ENCODE data around the gene GARIN5A. TPM values are rescaled to one million over a fixed set of nuclear protein-coding genes. Genes with fewer than 3 reads are reported as not detected.
A peak's percentile ranks its signal among the peaks of the same experiment; 100 is the strongest.

The GARIN5A gene
- total and polyA plus RNA-seq, 9 of the 15 experiments (the other 6 are each of a cell fraction or from before 2014, with no cell fraction given), result 0.10 to 0.82 (median 0.23) TPM; not detected in 2

DNA sequence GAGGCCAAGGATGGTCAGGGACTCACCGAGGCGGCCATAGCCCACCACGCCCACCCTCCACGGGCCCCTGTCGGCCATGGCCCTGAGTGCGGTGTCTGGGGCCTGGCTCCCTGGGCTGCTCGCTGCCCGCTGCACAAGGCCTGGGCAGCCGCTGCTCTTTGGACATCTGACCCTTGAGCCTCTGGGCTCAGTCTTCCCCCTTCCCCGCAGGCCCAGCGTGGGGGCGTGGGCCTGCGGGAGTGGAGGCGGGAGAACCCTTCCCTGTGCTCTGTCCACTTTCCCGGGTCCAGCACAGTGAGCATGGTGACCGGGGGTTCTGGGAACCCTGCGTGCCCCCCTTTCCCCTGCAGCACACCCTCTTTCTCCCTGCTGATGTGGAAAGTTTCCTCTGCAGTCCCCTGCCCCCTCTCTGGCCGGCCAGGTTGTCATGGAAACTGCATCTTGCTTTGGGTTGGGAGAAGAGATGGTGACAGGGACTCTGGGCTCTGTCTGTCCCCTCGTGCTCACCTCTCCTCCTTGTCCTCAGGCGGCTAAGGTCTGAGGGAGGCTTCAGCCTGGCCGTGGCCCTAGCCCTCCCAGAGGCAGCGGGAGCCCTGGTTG, 37.2 kb upstream of the GARIN5A start, which contains the start of gene ASPDH:
Gene ASPDH (minus strand): TSS at position 168 of the 600 bp plus-strand sequence. CDS start 90 bp downstream, at position 78.
- CTCF ChIA-PET (ENCODE audit: low intra/inter-chr PET ratio), result no interaction called here
- TF ChIP-seq, protein P1, sequence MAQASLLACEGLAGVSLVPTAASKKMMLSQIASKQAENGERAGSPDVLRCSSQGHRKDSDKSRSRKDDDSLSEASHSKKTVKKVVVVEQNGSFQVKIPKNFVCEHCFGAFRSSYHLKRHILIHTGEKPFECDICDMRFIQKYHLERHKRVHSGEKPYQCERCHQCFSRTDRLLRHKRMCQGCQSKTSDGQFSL (CRISPR knock-in tag; IDR thresholded peaks at IDR 0.05), result 0 out of 2 replicates have a peak, but pooled peaks have one; percentile 6
- TF ChIP-seq, protein P1 (tag; IDR thresholded peaks at IDR 0.05), result no peak
- no peak for TF ChIP-seq CBX3 (IDR thresholded peaks at IDR 0.05; ENCODE audit: borderline replicate concordance in 1 of 2, low read length in 2 of 2)
- TF ChIP-seq, protein P2, sequence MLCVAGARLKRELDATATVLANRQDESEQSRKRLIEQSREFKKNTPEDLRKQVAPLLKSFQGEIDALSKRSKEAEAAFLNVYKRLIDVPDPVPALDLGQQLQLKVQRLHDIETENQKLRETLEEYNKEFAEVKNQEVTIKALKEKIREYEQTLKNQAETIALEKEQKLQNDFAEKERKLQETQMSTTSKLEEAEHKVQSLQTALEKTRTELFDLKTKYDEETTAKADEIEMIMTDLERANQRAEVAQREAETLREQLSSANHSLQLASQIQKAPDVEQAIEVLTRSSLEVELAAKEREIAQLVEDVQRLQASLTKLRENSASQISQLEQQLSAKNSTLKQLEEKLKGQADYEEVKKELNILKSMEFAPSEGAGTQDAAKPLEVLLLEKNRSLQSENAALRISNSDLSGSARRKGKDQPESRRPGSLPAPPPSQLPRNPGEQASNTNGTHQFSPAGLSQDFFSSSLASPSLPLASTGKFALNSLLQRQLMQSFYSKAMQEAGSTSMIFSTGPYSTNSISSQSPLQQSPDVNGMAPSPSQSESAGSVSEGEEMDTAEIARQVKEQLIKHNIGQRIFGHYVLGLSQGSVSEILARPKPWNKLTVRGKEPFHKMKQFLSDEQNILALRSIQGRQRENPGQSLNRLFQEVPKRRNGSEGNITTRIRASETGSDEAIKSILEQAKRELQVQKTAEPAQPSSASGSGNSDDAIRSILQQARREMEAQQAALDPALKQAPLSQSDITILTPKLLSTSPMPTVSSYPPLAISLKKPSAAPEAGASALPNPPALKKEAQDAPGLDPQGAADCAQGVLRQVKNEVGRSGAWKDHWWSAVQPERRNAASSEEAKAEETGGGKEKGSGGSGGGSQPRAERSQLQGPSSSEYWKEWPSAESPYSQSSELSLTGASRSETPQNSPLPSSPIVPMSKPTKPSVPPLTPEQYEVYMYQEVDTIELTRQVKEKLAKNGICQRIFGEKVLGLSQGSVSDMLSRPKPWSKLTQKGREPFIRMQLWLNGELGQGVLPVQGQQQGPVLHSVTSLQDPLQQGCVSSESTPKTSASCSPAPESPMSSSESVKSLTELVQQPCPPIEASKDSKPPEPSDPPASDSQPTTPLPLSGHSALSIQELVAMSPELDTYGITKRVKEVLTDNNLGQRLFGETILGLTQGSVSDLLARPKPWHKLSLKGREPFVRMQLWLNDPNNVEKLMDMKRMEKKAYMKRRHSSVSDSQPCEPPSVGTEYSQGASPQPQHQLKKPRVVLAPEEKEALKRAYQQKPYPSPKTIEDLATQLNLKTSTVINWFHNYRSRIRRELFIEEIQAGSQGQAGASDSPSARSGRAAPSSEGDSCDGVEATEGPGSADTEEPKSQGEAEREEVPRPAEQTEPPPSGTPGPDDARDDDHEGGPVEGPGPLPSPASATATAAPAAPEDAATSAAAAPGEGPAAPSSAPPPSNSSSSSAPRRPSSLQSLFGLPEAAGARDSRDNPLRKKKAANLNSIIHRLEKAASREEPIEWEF (CRISPR knock-in tag; IDR thresholded peaks at IDR 0.05), result no peak
- 0 out of 2 replicates have a peak, but pooled peaks have one; percentile 19 for TF ChIP-seq ZBTB7A (IDR thresholded peaks at IDR 0.05; ENCODE audit: borderline replicate concordance, control insufficient read depth, low read depth, low read length)
- TF ChIP-seq KDM1A (IDR thresholded peaks at IDR 0.05), result peak in 1 of 2 experiments; percentile 29; a peak in 1 of 4 replicates
- TF ChIP-seq FIP1L1 (IDR thresholded peaks at IDR 0.05; ENCODE audit: low read depth, low read length, poor library complexity, severe bottlenecking), result peak; percentile 24
- TF ChIP-seq, protein P3, sequence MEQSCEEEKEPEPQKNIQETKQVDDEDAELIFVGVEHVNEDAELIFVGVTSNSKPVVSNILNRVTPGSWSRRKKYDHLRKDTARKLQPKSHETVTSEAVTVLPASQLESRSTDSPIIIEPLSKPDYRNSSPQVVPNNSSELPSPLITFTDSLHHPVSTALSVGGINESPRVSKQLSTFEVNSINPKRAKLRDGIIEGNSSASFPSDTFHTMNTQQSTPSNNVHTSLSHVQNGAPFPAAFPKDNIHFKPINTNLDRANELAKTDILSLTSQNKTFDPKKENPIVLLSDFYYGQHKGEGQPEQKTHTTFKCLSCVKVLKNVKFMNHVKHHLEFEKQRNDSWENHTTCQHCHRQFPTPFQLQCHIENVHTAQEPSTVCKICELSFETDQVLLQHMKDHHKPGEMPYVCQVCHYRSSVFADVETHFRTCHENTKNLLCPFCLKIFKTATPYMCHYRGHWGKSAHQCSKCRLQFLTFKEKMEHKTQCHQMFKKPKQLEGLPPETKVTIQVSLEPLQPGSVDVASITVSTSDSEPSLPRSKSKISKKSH (CRISPR knock-in tag; IDR thresholded peaks at IDR 0.05), result no peak
- peak in 1 of 2 experiments; percentile 44; a peak in 1 of 4 replicates for TF ChIP-seq RCOR1 (IDR thresholded peaks at IDR 0.05; ENCODE audit: borderline replicate concordance in 1 of 2, low read depth in 2 of 2, low read length in 2 of 2)
- peak; percentile 59 for TF ChIP-seq POLR2G (IDR thresholded peaks at IDR 0.05; ENCODE audit: low read depth, low read length)
- TF ChIP-seq EGR1 (conservative IDR thresholded peaks at IDR 0.05), result peak; percentile 32
- TF ChIP-seq CTBP1 (IDR thresholded peaks at IDR 0.05; ENCODE audit: borderline replicate concordance), result peak; percentile 18; the same call in 1 of the 2 replicates
- TF ChIP-seq ZNF347 (CRISPR knock-in tag; IDR thresholded peaks at IDR 0.05; ENCODE audit: low read depth), result no peak
- peak; percentile 86 for TF ChIP-seq RFX1 (IDR thresholded peaks at IDR 0.05)

More for the DNA sequence above, 37.2 kb upstream of the GARIN5A start, which contains the start of gene ASPDH:
- Histone ChIP-seq H3K4me2 (ENCODE audit: insufficient read depth, low read length) (no peak within 1 kb of the TSS), H2AFZ (ENCODE audit: low read depth, low read length) (no peak within 1 kb of the TSS), H3K9me3 (replicated peaks; ENCODE audit: control insufficient read depth, insufficient read depth, low read depth, low read length) (no peaks in the 10 kb centered on the region), H3K4me1 (replicated peaks in 1 of 2; ENCODE audit: control insufficient read depth in 2 of 2, insufficient read depth in 2 of 2, low read length in 2 of 2) (peaks cover 5 to 71% of the 10 kb centered on the region in 2 experiments; a peak in 4 of 5 replicates), H3K9me1 (ENCODE audit: control insufficient read depth, insufficient read depth, low read length) (peaks cover 4% of the 10 kb centered on the region), H3K36me3 (ENCODE audit: control insufficient read depth, insufficient read depth, low read length) (no peaks in the 10 kb centered on the region), H3K9ac (ENCODE audit: insufficient read depth in 1 of 2, low read depth in 2 of 2, low read length in 2 of 2) (peak within 1 kb of the TSS in 1 of 2 experiments; percentile 93; a peak in 2 of 4 replicates), H4K20me1 (replicated peaks; ENCODE audit: control insufficient read depth, insufficient read depth, low read length) (no peaks in the 10 kb centered on the region), H3K27me3 (ENCODE audit: control insufficient read depth in 2 of 2, insufficient read depth in 2 of 2, low read length in 2 of 2) (no peaks in the 10 kb centered on the region), H3K27ac (ENCODE audit: extremely low read depth, low read depth, low read length) (no peak within 1 kb of the TSS), H3K79me2 (ENCODE audit: control insufficient read depth, insufficient read depth, low read length) (no peaks in the 10 kb centered on the region; the same call in 2 of the 3 replicates), H3K4me3 (no peak within 1 kb of the TSS)
- ATAC-seq (no peak), DNase-seq (ENCODE audit: extremely low read depth in 1 of 4, low spot score in 3 of 4) (peak in 1 of 4 experiments; percentile 43), FAIRE-seq (no peak)
- BruUV-seq (replicated peaks), result no TSS peak
- 23% methylated on average over 11 of the region's 22 CpGs for WGBS (ENCODE audit: insufficient coverage, low coverage, missing lambda C conversion rate)
- POLR2A ChIA-PET, result interaction anchor here (1.0 kb wide), 1 partner anchor 180 kb away, joined by 3 read pairs; no protein-coding TSS in a partner anchor
- in situ Hi-C loops (cut with MboI), result no loop called here
- intact Hi-C loops (cut with micrococcal nuclease), result no loop called here
